NB4 (cell line): ENCODE measurements around the gene KCNT2.

Experiments used
- DNase-seq: peaks from one replicate; pipeline ENCODE4 v3.0.0; 2010; ENCODE audit warnings: low read depth
- H3K4me3 ChIP-seq: one replicate; pipeline ENCODE4 v1.5.1; 2011; ENCODE audit warnings: mild to moderate bottlenecking, low read depth, low read length, moderate library complexity
- MYC ChIP-seq: IDR thresholded peaks from 2 replicates; pipeline ENCODE4 v1.6.1; 2011; ENCODE audit warnings: low read depth, low read length
- POLR2A ChIP-seq: IDR thresholded peaks from 2 replicates; pipeline ENCODE4 v1.6.1; 2011; ENCODE audit warnings: mild to moderate bottlenecking; ENCODE audit not compliant: insufficient read length; ENCODE audit errors: extremely low read depth
- TF ChIP-seq, protein P1 (sequence below): IDR thresholded peaks from one replicate; pipeline ENCODE4 v1.5.1; 2012; ENCODE audit warnings: low read depth, low read length
- TF ChIP-seq, protein P2 (sequence below): IDR thresholded peaks from 2 replicates; pipeline ENCODE4 v1.6.1; 2011; ENCODE audit warnings: low read depth, low read length

The KCNT2 gene

DNA sequence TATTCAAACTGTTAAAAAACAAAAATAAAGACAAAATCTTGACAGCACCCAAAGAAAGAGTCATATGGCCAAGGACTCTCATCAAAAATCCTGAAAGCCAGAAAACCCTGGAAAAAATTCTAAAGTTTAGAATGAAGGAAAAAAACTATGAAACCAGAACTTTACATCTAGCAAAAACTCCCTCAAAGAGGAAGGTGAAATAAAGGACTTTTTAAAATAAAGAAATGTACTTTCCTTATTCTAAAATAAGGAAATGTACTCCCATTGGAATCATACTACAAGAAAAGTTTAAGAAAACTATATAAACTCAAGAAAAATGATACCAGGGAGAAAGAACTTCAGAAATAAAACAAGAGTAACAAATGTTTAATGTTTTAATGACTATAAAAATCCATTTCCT lies 206.3 kb downstream of the KCNT2 start:
- H3K4me3 ChIP-seq: no peak overlapping the region
- no peak for TF ChIP-seq POLR2A
- TF ChIP-seq, protein P1, sequence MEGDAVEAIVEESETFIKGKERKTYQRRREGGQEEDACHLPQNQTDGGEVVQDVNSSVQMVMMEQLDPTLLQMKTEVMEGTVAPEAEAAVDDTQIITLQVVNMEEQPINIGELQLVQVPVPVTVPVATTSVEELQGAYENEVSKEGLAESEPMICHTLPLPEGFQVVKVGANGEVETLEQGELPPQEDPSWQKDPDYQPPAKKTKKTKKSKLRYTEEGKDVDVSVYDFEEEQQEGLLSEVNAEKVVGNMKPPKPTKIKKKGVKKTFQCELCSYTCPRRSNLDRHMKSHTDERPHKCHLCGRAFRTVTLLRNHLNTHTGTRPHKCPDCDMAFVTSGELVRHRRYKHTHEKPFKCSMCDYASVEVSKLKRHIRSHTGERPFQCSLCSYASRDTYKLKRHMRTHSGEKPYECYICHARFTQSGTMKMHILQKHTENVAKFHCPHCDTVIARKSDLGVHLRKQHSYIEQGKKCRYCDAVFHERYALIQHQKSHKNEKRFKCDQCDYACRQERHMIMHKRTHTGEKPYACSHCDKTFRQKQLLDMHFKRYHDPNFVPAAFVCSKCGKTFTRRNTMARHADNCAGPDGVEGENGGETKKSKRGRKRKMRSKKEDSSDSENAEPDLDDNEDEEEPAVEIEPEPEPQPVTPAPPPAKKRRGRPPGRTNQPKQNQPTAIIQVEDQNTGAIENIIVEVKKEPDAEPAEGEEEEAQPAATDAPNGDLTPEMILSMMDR: no peak
- TF ChIP-seq, protein P2, sequence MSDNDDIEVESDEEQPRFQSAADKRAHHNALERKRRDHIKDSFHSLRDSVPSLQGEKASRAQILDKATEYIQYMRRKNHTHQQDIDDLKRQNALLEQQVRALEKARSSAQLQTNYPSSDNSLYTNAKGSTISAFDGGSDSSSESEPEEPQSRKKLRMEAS: no peak
- TF ChIP-seq MYC: no peak
- no peak for DNase-seq

DNA sequence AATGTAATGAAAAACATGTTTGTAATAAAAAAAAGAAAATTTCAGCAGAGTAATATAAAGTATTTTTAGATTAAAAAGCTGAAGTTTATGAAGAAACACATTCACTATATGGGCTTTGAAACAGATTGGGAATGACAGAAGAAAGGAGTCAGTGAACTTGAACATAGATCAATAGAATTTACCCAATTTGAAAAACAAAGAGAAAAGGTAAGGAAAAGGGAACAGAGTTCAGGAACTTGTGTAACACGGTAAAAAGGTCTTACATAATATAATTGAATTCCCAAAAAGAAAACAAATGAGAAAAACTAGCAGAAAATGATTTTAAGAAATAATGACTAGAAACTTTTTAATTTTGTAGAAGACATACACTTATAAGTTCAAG lies 206.8 kb downstream of the KCNT2 start:
- TF ChIP-seq POLR2A: no peak
- TF ChIP-seq, protein P2: no peak
- TF ChIP-seq MYC: no peak
- TF ChIP-seq, protein P1: no peak

DNA sequence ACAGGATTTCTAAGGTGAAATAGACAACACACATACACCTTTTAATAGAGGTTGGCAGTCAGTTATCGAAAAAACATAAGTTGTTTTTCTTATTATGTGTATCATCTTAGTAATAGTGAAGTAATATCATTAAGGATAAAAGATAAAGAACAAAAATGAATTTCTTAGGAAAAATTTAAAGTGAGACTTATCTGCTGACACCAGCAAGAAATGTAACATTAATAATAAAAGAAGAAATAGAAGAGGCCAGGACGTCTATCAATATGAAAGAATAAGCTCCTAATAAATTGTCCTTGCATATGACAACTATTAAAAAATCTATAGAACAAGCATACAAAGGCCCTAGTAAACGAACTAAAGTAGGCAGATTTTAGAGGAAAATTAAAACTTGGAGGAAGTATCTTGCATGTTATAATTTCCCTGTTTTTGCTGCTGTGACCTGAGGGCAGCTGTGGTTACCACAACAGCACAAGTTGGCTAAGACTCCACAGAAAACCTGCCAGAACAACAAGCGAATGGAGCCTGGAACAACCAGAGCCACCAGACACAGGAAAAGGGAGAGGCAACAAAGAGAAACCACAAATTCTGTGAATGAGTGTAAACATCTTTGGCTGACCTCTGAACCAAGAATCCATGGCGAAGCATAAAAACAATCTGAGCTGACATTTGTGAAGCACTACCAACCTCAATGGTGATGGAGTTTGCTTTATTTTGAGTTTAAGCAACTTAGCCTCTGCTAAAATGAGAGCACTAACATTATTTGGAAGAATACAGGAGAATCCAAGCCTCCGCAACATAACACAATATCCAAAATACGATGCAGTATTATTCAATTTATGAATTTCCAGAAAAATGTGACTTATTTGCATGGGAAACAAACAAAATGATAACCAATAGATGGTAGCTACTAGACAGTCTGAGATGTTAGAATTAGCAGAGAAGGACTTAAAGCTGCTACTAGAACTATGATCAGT lies 207.5 kb downstream of the KCNT2 start:
- TF ChIP-seq, protein P2: no peak
- TF ChIP-seq, protein P1: no peak
- no peak for TF ChIP-seq POLR2A
- TF ChIP-seq MYC: no peak
- no peak overlapping the region for H3K4me3 ChIP-seq
- DNase-seq: peak; percentile 12

More for the DNA sequence above, 206.8 kb downstream of the KCNT2 start:
- no peak for DNase-seq
- no peak overlapping the region for H3K4me3 ChIP-seq

DNA sequence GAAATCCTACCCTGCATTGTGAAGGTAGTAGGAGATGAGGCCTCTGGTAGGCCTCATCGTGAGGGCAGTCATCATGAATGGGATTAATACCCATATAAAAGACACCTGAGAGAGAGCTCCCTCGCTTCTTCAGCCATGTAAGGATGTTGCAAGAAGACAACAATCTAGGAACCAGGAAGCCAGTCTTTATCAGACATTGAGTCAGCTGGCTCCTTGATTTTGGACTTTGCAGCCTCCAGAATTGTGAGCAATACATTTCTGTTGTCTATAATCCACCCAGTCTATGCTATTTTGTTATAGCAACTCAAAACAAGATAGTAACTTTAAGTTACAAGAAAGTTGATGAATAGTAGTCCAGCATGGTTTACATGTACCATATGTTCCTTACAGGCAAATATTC lies 208.5 kb downstream of the KCNT2 start:
- TF ChIP-seq, protein P2: no peak
- no peak for TF ChIP-seq POLR2A
- TF ChIP-seq, protein P1: no peak
- no peak for TF ChIP-seq MYC
- no peak overlapping the region for H3K4me3 ChIP-seq
- DNase-seq: no peak

DNA sequence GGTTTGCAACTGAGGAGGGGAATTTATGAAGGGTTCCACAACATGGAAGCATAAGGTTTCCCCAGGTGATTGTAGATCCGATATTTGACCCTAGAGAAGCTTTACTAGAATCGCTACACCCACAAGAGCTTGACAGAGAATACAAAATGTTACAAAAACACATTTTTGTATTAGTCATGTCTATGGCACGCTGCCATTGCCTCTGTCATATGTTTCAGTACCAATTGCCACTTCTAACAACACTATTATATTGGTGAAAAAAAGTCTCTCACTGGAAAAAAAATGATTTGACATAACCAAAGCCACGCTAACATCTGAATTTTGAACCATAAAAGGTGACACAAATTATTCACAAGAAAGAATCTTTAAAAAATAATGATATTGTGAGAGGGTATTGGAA lies 214.5 kb downstream of the KCNT2 start:
- no peak for DNase-seq
- TF ChIP-seq, protein P2: no peak
- no peak for TF ChIP-seq MYC
- TF ChIP-seq POLR2A: no peak
- no peak overlapping the region for H3K4me3 ChIP-seq

DNA sequence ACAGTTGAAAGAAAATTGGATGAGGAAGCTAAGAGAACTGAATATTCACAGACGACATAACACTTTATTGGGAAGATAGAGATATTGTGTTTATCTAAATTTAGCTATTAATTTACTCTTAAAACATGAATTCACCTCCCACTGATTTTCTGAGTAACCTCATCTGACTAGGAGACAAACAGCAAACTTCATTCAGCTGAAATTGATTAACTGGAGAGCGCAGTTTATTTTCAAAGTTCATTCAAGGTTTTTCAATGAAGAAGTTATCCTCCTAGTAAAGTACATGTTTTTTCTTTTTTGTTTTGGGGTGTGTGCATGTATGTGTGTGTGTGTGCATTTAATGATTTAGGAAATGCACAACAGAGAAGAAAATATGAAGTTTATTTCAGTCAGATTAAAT lies 215.0 kb downstream of the KCNT2 start:
- DNase-seq: no peak
- H3K4me3 ChIP-seq: no peak overlapping the region
- TF ChIP-seq, protein P1: no peak
- no peak for TF ChIP-seq POLR2A
- TF ChIP-seq MYC: no peak
- TF ChIP-seq, protein P2: no peak
